Type B pancreatic cell (in vitro differentiated cells): ENCODE data around the gene BCL10. TPM values are rescaled to one million over a fixed set of nuclear protein-coding genes. Genes with fewer than 3 reads are reported as not detected.

ENCODE experiments used
- DNase-seq: peaks from one replicate; pipeline ENCODE4 v3.0.0; 2021; ENCODE audit warnings: mixed read lengths; ENCODE audit not compliant: unreplicated experiment; ENCODE audit errors: extremely low spot score
- H3K27ac Mint-ChIP-seq: 2 replicates; pipeline ENCODE4 v1.8.0; 2021; ENCODE audit warnings: mild to moderate bottlenecking, mixed read lengths
- H3K27me3 Mint-ChIP-seq: 2 replicates; pipeline ENCODE4 v1.8.0; 2021; ENCODE audit warnings: mixed read lengths
- H3K36me3 Mint-ChIP-seq: 2 replicates; pipeline ENCODE4 v1.8.0; 2021; ENCODE audit warnings: mixed read lengths
- H3K4me1 Mint-ChIP-seq: one replicate; pipeline ENCODE4 v1.8.0; 2021; ENCODE audit warnings: mixed read lengths; ENCODE audit not compliant: unreplicated experiment
- H3K4me3 Mint-ChIP-seq: 2 replicates; pipeline ENCODE4 v1.8.0; 2021; ENCODE audit warnings: mild to moderate bottlenecking, mixed read lengths
- H3K9me3 Mint-ChIP-seq: 2 replicates; pipeline ENCODE4 v1.8.0; 2021; ENCODE audit warnings: mixed read lengths
- total RNA-seq: library from RNA; stranded (reverse); gene quantifications from 2 replicates; pipeline ENCODE4 v1.2.1, GENCODE V29; 2021; ENCODE audit warnings: low replicate concordance
- TF ChIP-seq, protein P1 (sequence below): fragments of 200-600 bp; sonication (generic); conservative IDR thresholded peaks from 2 replicates; pipeline ENCODE4 v1.5.0; 2021; ENCODE audit warnings: antibody characterized with exemption, mild to moderate bottlenecking

BCL10 gene
- total RNA-seq, 1 donor from 2014 or later = 25.0 TPM

DNA sequence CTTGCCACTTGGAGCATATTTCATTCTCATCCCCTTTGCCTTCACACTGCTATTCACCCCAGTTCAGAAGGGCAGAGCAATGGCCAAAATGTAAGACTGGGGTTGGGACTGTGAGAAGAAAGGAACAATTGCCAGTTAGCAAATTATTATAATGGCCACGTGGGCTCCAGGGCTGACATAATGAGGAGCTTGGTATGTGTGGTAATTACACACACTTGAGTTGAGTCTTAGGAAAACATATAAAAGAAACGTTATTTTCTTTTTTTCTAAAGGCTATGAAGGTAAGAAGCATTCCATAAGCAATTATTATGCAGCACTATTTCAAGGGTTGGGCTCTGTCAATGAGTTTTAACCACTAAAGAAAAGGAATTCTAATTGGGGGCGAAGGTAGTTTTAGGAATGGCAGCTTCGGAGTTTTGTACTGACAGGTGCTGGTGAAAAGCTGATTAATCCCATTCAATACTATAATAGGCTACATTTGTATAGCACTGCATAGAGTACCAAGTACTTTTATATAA is 32.5 kb upstream of the BCL10 start:
- no peak overlapping the region for H3K27ac Mint-ChIP-seq
- TF ChIP-seq, protein P1, sequence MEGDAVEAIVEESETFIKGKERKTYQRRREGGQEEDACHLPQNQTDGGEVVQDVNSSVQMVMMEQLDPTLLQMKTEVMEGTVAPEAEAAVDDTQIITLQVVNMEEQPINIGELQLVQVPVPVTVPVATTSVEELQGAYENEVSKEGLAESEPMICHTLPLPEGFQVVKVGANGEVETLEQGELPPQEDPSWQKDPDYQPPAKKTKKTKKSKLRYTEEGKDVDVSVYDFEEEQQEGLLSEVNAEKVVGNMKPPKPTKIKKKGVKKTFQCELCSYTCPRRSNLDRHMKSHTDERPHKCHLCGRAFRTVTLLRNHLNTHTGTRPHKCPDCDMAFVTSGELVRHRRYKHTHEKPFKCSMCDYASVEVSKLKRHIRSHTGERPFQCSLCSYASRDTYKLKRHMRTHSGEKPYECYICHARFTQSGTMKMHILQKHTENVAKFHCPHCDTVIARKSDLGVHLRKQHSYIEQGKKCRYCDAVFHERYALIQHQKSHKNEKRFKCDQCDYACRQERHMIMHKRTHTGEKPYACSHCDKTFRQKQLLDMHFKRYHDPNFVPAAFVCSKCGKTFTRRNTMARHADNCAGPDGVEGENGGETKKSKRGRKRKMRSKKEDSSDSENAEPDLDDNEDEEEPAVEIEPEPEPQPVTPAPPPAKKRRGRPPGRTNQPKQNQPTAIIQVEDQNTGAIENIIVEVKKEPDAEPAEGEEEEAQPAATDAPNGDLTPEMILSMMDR = no peak
- H3K36me3 Mint-ChIP-seq = no peaks in the 10 kb centered on the region

DNA sequence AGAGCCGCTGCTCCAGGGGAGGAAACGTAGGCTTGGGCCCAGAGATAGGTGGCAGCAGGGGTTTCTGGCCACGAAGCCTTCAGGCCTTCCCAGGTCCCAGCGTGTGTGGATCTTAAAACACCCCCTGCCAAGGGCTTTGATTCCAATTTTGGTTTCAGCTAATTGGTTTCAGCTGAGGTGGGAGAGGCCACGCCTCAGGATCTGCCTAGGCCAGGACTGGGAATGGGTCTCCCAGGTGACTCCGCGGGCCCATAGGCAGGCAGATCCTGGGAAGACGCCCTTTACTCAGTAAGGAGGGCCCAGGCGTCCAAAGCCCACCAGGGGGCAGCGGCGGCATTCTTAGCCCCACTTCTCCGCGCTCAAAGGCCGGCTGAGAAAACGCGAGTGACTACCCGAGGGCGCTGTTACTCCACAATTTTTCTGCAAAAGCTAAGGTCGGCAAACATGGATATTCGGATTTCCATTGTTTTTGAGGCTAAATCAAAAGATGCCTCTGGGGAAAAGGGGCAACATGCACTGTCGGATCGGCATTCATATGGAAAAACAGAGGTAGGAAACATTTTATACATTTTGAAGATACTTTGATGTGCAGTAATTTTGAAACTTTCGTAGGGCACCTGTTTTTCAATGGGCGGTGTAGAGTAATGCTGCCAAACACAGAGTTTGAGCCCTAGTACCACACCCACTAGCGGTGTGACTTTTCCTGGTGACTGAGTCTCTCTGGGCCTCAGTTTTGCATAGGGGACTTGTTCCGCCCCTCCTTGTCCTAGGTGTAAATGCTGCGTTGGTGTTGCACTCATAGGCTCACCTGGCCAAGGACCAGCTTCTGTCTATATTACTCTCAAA is 31.8 kb upstream of the BCL10 start:
- peaks cover 27% of the 10 kb centered on the region for H3K27me3 Mint-ChIP-seq
- H3K9me3 Mint-ChIP-seq = no peaks in the 10 kb centered on the region
- peaks cover 4% of the 10 kb centered on the region for H3K4me1 Mint-ChIP-seq
- H3K27ac Mint-ChIP-seq = peak overlapping the region; percentile 14
- peak overlapping the region; percentile 29 for H3K4me3 Mint-ChIP-seq
- TF ChIP-seq, protein P1 = peak; percentile 98
- DNase-seq = peak; percentile 89
- no peaks in the 10 kb centered on the region for H3K36me3 Mint-ChIP-seq

More for the DNA sequence above, 32.5 kb upstream of the BCL10 start:
- Mint-ChIP-seq H3K4me3 (no peak overlapping the region), H3K4me1 (peaks cover 4% of the 10 kb centered on the region), H3K27me3 (peaks cover 27% of the 10 kb centered on the region), H3K9me3 (no peaks in the 10 kb centered on the region)
- DNase-seq = no peak

DNA sequence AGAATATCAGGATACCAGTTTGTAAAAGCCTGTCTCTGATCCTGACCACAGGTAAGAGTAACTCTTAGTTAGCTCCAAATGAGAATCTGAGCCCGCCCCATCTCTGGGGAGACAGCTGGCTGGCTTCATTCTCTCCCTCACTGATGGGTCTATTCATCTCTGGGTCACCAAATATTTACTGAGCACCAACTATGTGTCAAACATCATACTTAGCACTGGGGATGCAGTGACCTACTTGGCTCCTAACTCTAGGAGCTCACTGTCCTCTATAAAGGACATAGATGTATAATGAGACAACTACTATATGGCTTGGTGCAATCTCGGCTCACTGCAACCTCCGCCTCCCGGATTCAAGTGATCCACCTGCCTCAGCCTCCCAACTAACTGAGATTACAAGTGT is 29.8 kb upstream of the BCL10 start:
- H3K4me3 Mint-ChIP-seq = no peak overlapping the region
- no peaks in the 10 kb centered on the region for H3K9me3 Mint-ChIP-seq
- TF ChIP-seq, protein P1 = no peak
- H3K4me1 Mint-ChIP-seq = peaks cover 4% of the 10 kb centered on the region
- H3K36me3 Mint-ChIP-seq = no peaks in the 10 kb centered on the region
- no peak overlapping the region for H3K27ac Mint-ChIP-seq
- peaks cover 27% of the 10 kb centered on the region for H3K27me3 Mint-ChIP-seq
- no peak for DNase-seq

DNA sequence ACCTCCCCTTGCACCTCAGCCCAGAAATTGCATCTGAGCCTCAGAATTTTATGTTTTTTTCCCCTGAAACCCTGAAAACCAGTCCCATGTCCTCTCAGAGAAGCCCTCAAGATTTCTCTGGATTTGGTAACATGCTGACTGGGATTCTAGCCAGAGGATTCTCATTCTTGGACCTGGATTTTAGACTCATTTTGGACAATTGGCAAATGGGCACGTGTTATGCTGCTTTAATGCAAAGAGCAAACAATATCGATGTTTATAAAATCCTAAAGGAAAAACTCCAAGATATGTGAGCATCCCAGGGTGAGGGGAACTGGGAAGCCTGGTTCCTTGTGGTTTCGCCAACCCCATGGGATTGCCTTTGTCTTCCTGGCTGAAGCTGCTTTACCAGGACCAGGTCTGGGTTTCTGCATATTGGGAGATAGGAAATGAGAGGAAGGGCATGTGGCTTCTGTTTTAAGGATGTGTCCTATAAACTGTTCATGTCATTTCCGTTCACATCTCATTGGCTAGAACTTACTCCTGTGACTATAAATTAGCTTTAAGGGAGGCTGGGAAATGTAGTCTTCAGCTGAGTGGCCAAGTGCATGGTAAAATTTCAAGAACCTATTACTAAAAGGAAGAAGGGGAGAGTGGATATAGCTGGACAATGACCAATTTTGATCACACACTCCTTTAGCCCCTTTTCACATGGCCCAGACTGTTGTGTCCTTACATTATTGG is 27.2 kb upstream of the BCL10 start:
- peaks cover 4% of the 10 kb centered on the region for H3K4me1 Mint-ChIP-seq
- TF ChIP-seq, protein P1 = no peak
- DNase-seq = no peak
- no peaks in the 10 kb centered on the region for H3K9me3 Mint-ChIP-seq
- no peak overlapping the region for H3K4me3 Mint-ChIP-seq
- H3K27ac Mint-ChIP-seq = no peak overlapping the region
- H3K36me3 Mint-ChIP-seq = no peaks in the 10 kb centered on the region
- H3K27me3 Mint-ChIP-seq = peaks cover 6% of the 10 kb centered on the region

DNA sequence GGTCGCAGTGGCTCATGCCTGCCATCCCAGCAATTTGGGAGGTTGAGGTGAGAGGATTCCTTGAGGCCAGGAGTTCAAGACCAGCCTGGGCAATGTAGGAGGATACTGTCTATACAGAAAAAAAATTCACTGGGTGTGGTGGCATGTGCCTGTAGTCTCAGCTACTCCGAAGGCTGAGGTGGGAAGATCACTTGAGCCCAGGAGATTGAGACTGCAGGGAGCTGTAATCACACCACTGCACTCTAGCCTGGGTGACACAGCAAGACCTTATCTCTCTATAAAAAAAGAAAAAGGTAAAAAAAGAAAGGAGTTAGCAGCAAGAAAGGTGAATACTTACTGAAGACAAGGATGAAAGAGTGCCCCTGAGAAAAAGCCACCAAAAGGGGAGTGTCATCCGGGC is 23.7 kb upstream of the BCL10 start:
- TF ChIP-seq, protein P1 = no peak
- no peaks in the 10 kb centered on the region for H3K36me3 Mint-ChIP-seq
- H3K4me1 Mint-ChIP-seq = peaks cover 9% of the 10 kb centered on the region
- H3K4me3 Mint-ChIP-seq = no peak overlapping the region
- no peak for DNase-seq
- peaks cover 5% of the 10 kb centered on the region for H3K27me3 Mint-ChIP-seq
- no peaks in the 10 kb centered on the region for H3K9me3 Mint-ChIP-seq
- H3K27ac Mint-ChIP-seq = no peak overlapping the region
